GM12872 (cell line): ENCODE measurements around the gene ADAMTS16.

Experiments
- CTCF ChIP-seq: IDR thresholded peaks from 3 replicates; pipeline ENCODE4 v1.5.1; 2011; ENCODE audit warnings: low read depth, mild to moderate bottlenecking, low read length, moderate library complexity; ENCODE audit not compliant: insufficient read depth

ADAMTS16 gene

GRCh38 chr5:5314626-5315025, 174.5 kb downstream of the ADAMTS16 start:
- no peak for TF ChIP-seq CTCF

GRCh38 chr5:5315068-5315980, 175.2 kb downstream of the ADAMTS16 start:
- no peak for TF ChIP-seq CTCF

- TF ChIP-seq CTCF: no peak
Measured at GRCh38 chr5:5316334-5316733, 176.2 kb downstream of the ADAMTS16 start.

GRCh38 chr5:5317976-5318375, 177.8 kb downstream of the ADAMTS16 start:
- TF ChIP-seq CTCF: no peak

GRCh38 chr5:5318426-5319190, 178.5 kb downstream of the ADAMTS16 start:
- TF ChIP-seq CTCF: no peak

GRCh38 chr5:5320062-5320805, 180.1 kb downstream of the ADAMTS16 start:
- no peak for TF ChIP-seq CTCF

GRCh38 chr5:5321137-5321536, 181.0 kb downstream of the ADAMTS16 start:
- TF ChIP-seq CTCF: no peak
